ENCODE results near the gene CYBC1. TPM values are rescaled to one million over a fixed set of nuclear protein-coding genes. Genes with fewer than 3 reads are reported as not detected.

CYBC1 gene
- total and polyA plus RNA-seq, 2 donors (not counting 1 experiment from before 2014, with no cell fraction given): 328 to 569 TPM

- ATAC-seq (ENCODE audit: low read depth) (no peak), DNase-seq (no peak)
- Mint-ChIP-seq H3K27me3 (no peaks in the 10 kb centered on the region), H3K27ac (no peak overlapping the region), H3K4me3 (no peak overlapping the region), H3K4me1 (peaks cover 6% of the 10 kb centered on the region), H3K9me3 (ENCODE audit: insufficient read depth) (no peaks in the 10 kb centered on the region)
- H3K27me3 ChIP-seq (replicated peaks in 1 of 4; ENCODE audit: control extremely low read depth in 1 of 4, control insufficient read depth in 3 of 4, insufficient read depth in 4 of 4, low read length in 3 of 4): no peaks in the 10 kb centered on the region
- no peak overlapping the region for H3K4me3 ChIP-seq (ENCODE audit: control extremely low read depth in 1 of 5, extremely low read depth in 1 of 5, insufficient read depth in 1 of 5, low read depth in 2 of 5, low read length in 4 of 5)
- WGBS (ENCODE audit: insufficient coverage): 93% methylated on average over 12 of the region's 13 CpGs
- no peak overlapping the region for H3K9ac ChIP-seq (ENCODE audit: low read length)
- ChIA-PET POLR2A (no interaction called here), CTCF (no interaction called here)
- no peak overlapping the region for H3K4me2 ChIP-seq (replicated peaks; ENCODE audit: low read depth, low read length, poor library complexity, severe bottlenecking)
- H3K27ac ChIP-seq (ENCODE audit: low read length in 2 of 2): no peak overlapping the region
- intact Hi-C loops (cut with micrococcal nuclease): no loop called here
- H3K4me1 ChIP-seq (ENCODE audit: control insufficient read depth in 2 of 2, insufficient read depth in 2 of 2, low read length in 2 of 2): peaks cover 0 to 9% of the 10 kb centered on the region in 2 donors
- no peak for TF ChIP-seq CTCF (IDR thresholded peaks at IDR 0.05)
- TF ChIP-seq EZH2 (IDR thresholded peaks at IDR 0.05; ENCODE audit: borderline replicate concordance, insufficient read depth, low read depth, low read length, poor library complexity, severe bottlenecking): no peak
- peaks cover 6 to 55% of the 10 kb centered on the region in 2 experiments for H3K36me3 ChIP-seq (replicated peaks in 1 of 2; ENCODE audit: control extremely low read depth in 1 of 2, control insufficient read depth in 1 of 2, extremely low read depth in 1 of 2, insufficient read depth in 2 of 2, low read length in 1 of 2)
- no peaks in the 10 kb centered on the region for H3K9me3 ChIP-seq (ENCODE audit: control extremely low read depth in 1 of 3, control insufficient read depth in 2 of 3, insufficient read depth in 1 of 3, low read length in 2 of 3)
- no peaks in the 10 kb centered on the region for H4K20me1 ChIP-seq (ENCODE audit: control insufficient read depth, insufficient read depth, low read length, poor library complexity, severe bottlenecking)
- no peak overlapping the region for H2AFZ ChIP-seq (ENCODE audit: insufficient read depth, low read depth, low read length, poor library complexity, severe bottlenecking)
- no peaks in the 10 kb centered on the region for H3K79me2 ChIP-seq (ENCODE audit: control insufficient read depth, insufficient read depth, low read length)
Observed at GRCh38 chr17:82486231-82487094, 35.9 kb upstream of the CYBC1 start.

GRCh38 chr17:82483836-82484235 is 33.3 kb upstream of the CYBC1 start:
- Mint-ChIP-seq H3K4me1 (peaks cover 3% of the 10 kb centered on the region), H3K4me3 (no peak overlapping the region), H3K9me3 (ENCODE audit: insufficient read depth) (no peaks in the 10 kb centered on the region), H3K27ac (no peak overlapping the region), H3K27me3 (no peaks in the 10 kb centered on the region)
- Histone ChIP-seq H2AFZ (ENCODE audit: insufficient read depth, low read depth, low read length, poor library complexity, severe bottlenecking) (no peak overlapping the region), H3K9ac (ENCODE audit: low read length) (no peak overlapping the region), H3K9me3 (ENCODE audit: control extremely low read depth in 1 of 3, control insufficient read depth in 2 of 3, insufficient read depth in 1 of 3, low read length in 2 of 3) (no peaks in the 10 kb centered on the region), H3K27ac (ENCODE audit: low read length in 2 of 2) (no peak overlapping the region), H4K20me1 (ENCODE audit: control insufficient read depth, insufficient read depth, low read length, poor library complexity, severe bottlenecking) (peaks cover 3% of the 10 kb centered on the region), H3K4me1 (ENCODE audit: control insufficient read depth in 2 of 2, insufficient read depth in 2 of 2, low read length in 2 of 2) (peaks cover 0 to 5% of the 10 kb centered on the region in 2 donors), H3K4me2 (replicated peaks; ENCODE audit: low read depth, low read length, poor library complexity, severe bottlenecking) (no peak overlapping the region), H3K27me3 (replicated peaks in 1 of 4; ENCODE audit: control extremely low read depth in 1 of 4, control insufficient read depth in 3 of 4, insufficient read depth in 4 of 4, low read length in 3 of 4) (no peaks in the 10 kb centered on the region), H3K79me2 (ENCODE audit: control insufficient read depth, insufficient read depth, low read length) (no peaks in the 10 kb centered on the region), H3K4me3 (ENCODE audit: control extremely low read depth in 1 of 5, extremely low read depth in 1 of 5, insufficient read depth in 1 of 5, low read depth in 2 of 5, low read length in 4 of 5) (no peak overlapping the region), H3K36me3 (replicated peaks in 1 of 2; ENCODE audit: control extremely low read depth in 1 of 2, control insufficient read depth in 1 of 2, extremely low read depth in 1 of 2, insufficient read depth in 2 of 2, low read length in 1 of 2) (peaks cover 14 to 76% of the 10 kb centered on the region in 2 experiments)
- intact Hi-C loops (cut with micrococcal nuclease): no loop called here
- CTCF ChIA-PET: no interaction called here
- ATAC-seq (ENCODE audit: low read depth) (no peak), DNase-seq (no peak)
- POLR2A ChIA-PET: no interaction called here
- no peak for TF ChIP-seq EZH2 (IDR thresholded peaks at IDR 0.05; ENCODE audit: borderline replicate concordance, insufficient read depth, low read depth, low read length, poor library complexity, severe bottlenecking)
- 98% methylated on average over 9 of the region's 9 CpGs for whole genome bisulfite sequencing (ENCODE audit: insufficient coverage)

All from B cell (primary cell).